NCI-H446 (cell line): ENCODE data around the gene P3H1.
"Not testable (repeated sequence)": the region's sequence is repeated elsewhere in the genome, so short reads cannot be mapped to it uniquely, and the experiment has no call there.

Experiments
- DNase-seq, 2 experiments: peaks; one replicate each; lab custom pipeline; 2025; lab: John Stamatoyannopoulos, UW

Gene P3H1

GRCh38 chr1:42769811-42770210 is 3.0 kb upstream of the P3H1 start:
- no peak for DNase-seq

GRCh38 chr1:42768172-42768571 is 1.3 kb upstream of the P3H1 start:
- no peak for DNase-seq

GRCh38 chr1:42767510-42768000 is 727 bp upstream of the P3H1 start:
- no peak for DNase-seq

GRCh38 chr1:42765832-42766740 is 742 bp downstream of the P3H1 start:
- peak; percentile 13 to 52 for DNase-seq

- DNase-seq, result no peak
Measured at GRCh38 chr1:42765269-42765668, 1.6 kb downstream of the P3H1 start.

GRCh38 chr1:42762269-42762668 is 4.6 kb downstream of the P3H1 start:
- no peak for DNase-seq

GRCh38 chr1:42761567-42761966 is 5.3 kb downstream of the P3H1 start:
- DNase-seq, result no peak

GRCh38 chr1:42759114-42759513 is 7.7 kb downstream of the P3H1 start:
- no peak for DNase-seq

- DNase-seq, result no peak
Measured at GRCh38 chr1:42758641-42759040, 8.2 kb downstream of the P3H1 start.

- no peak for DNase-seq
Measured at GRCh38 chr1:42757892-42758275, 8.9 kb downstream of the P3H1 start.

- peak; percentile 4 to 54 for DNase-seq
Measured at GRCh38 chr1:42756956-42757891, 9.6 kb downstream of the P3H1 start.

- DNase-seq, result no peak
Measured at GRCh38 chr1:42753070-42753469, 13.8 kb downstream of the P3H1 start.

GRCh38 chr1:42752284-42752683 is 14.5 kb downstream of the P3H1 start:
- DNase-seq, result no peak

GRCh38 chr1:42751511-42752070 is 15.2 kb downstream of the P3H1 start:
- not testable (repeated sequence) for DNase-seq

- DNase-seq, result no peak
Measured at GRCh38 chr1:42750041-42750440, 16.8 kb downstream of the P3H1 start.

- DNase-seq, result no peak
Measured at GRCh38 chr1:42748461-42749410, 18.1 kb downstream of the P3H1 start.

- DNase-seq, result no peak
Measured at GRCh38 chr1:42748021-42748420, 18.8 kb downstream of the P3H1 start.

- peak in 1 of 2 experiments; percentile 39 for DNase-seq
Measured at GRCh38 chr1:42747125-42747524, 19.7 kb downstream of the P3H1 start.

GRCh38 chr1:42746436-42747105 is 20.3 kb downstream of the P3H1 start:
- no peak for DNase-seq

GRCh38 chr1:42745851-42746250 is 21.0 kb downstream of the P3H1 start:
- no peak for DNase-seq

- DNase-seq, result no peak
Measured at GRCh38 chr1:42744148-42744413, 22.7 kb downstream of the P3H1 start.
